ENCODE results near the gene IFNA2.

- TF ChIP-seq REST (IDR thresholded peaks at IDR 0.05; ENCODE audit: insufficient read depth in 1 of 2, low read depth in 2 of 2, low read length in 2 of 2), result no peak
- no peak for TF ChIP-seq TAF1 (IDR thresholded peaks at IDR 0.05; ENCODE audit: borderline replicate concordance, insufficient read depth, low read length)
- no peak for TF ChIP-seq POLR2AphosphoS5 (IDR thresholded peaks at IDR 0.05; ENCODE audit: low read depth, low read length)
- no peak for TF ChIP-seq SIN3A (IDR thresholded peaks at IDR 0.05; ENCODE audit: borderline replicate concordance, insufficient read depth, low read length)
Measured at GRCh38 chr9:21415493-21416267, 30.5 kb upstream of the IFNA2 start.
